ENCODE data around the gene MPHOSPH9. TPM values are rescaled to one million over a fixed set of nuclear protein-coding genes. Genes with fewer than 3 reads are reported as not detected.
A peak's percentile ranks its signal among the peaks of the same experiment; 100 is the strongest.

MPHOSPH9 gene
- total and polyA plus RNA-seq, 2 donors (not counting 3 experiments of a cell fraction or from before 2014, with no cell fraction given): 7.8 to 42.4 TPM

- H2AFZ ChIP-seq (ENCODE audit: low read depth, low read length): no peak overlapping the region
- CTCF ChIA-PET: interaction anchor here (0.8 to 2.7 kb wide), 5 partner anchors 9 to 334 kb away, joined by 3 to 16 read pairs (median 3); partner anchors contain the start of gene DDX55
- peak overlapping the region; percentile 35 for H3K4me2 ChIP-seq (ENCODE audit: insufficient read depth, low read length)
- H3K27ac ChIP-seq (ENCODE audit: insufficient read depth, low read depth, low read length): peak overlapping the region; percentile 64
- BruUV-seq (replicated peaks): no TSS peak
- no peaks in the 10 kb centered on the region for H3K9me1 ChIP-seq (replicated peaks; ENCODE audit: control insufficient read depth, extremely low read depth, insufficient read depth, low read length)
- no peaks in the 10 kb centered on the region for H3K27me3 ChIP-seq (ENCODE audit: control insufficient read depth in 2 of 2, insufficient read depth in 2 of 2, low read length in 2 of 2)
- intact Hi-C loops (cut with micrococcal nuclease): loop anchor here (2.0 kb wide), 1 partner anchor 265 kb away; the partner anchor contains the start of gene RILPL1
- no peaks in the 10 kb centered on the region for H4K20me1 ChIP-seq (replicated peaks; ENCODE audit: control insufficient read depth, extremely low read depth, insufficient read depth, low read length)
- FAIRE-seq (peak; percentile 73), DNase-seq (ENCODE audit: low read depth, low spot score) (peak; percentile 39)
- H3K79me2 ChIP-seq (ENCODE audit: control insufficient read depth, insufficient read depth, low read length): peaks cover 62% of the 10 kb centered on the region
- dilution Hi-C loops (cut with MboI; ENCODE audit: extremely low pct_ligation_motif_present, low sequenced_read_pairs): no loop called here
- peaks cover 7 to 29% of the 10 kb centered on the region in 2 experiments for H3K36me3 ChIP-seq (ENCODE audit: control insufficient read depth in 2 of 2, extremely low read depth in 1 of 2, insufficient read depth in 2 of 2, low read length in 2 of 2)
- peak overlapping the region; percentile 42 for H3K9ac ChIP-seq (replicated peaks; ENCODE audit: extremely low read depth, insufficient read depth, low read length)
- H3K9me3 ChIP-seq (replicated peaks; ENCODE audit: control insufficient read depth, insufficient read depth, low read length): no peaks in the 10 kb centered on the region
- H3K4me3 ChIP-seq (replicated peaks in 1 of 3; ENCODE audit: insufficient read depth in 1 of 3, low read depth in 1 of 3, low read length in 3 of 3): no peak overlapping the region
- peaks cover 26% of the 10 kb centered on the region for H3K4me1 ChIP-seq (ENCODE audit: control insufficient read depth, extremely low read depth, insufficient read depth, low read length)
- no peak for TF ChIP-seq FOS (IDR thresholded peaks at IDR 0.05; ENCODE audit: borderline replicate concordance, insufficient read depth, low read length)
- TF ChIP-seq POLR2AphosphoS5 (IDR thresholded peaks at IDR 0.05; ENCODE audit: insufficient read depth, low read depth, low read length): peak; percentile 7
- TF ChIP-seq MAX (IDR thresholded peaks at IDR 0.05; ENCODE audit: insufficient read depth, insufficient read length): peak; percentile 12
- no peak for TF ChIP-seq POLR2A (IDR thresholded peaks at IDR 0.05; ENCODE audit: low read depth, low read length)
- POLR2A ChIA-PET: interaction anchor here (1.0 to 1.6 kb wide), 2 partner anchors 36 to 315 kb away, joined by 5 to 7 read pairs; partner anchors contain the start of genes MPHOSPH9 and MTRFR
These were observed 35.3 kb upstream of the MPHOSPH9 start for GRCh38 chr12:123267991-123268843.

GRCh38 chr12:123267335-123267920 lies 34.5 kb upstream of the MPHOSPH9 start:
- BruUV-seq (replicated peaks): no TSS peak
- ChIA-PET POLR2A (interaction anchor here (1.0 to 1.6 kb wide), 2 partner anchors 35 to 316 kb away, joined by 5 to 7 read pairs; partner anchors contain the start of genes MPHOSPH9 and MTRFR), CTCF (interaction anchor here (1.0 to 2.7 kb wide), 3 partner anchors 29 to 335 kb away, joined by 3 to 6 read pairs (median 4); partner anchors contain the start of gene DDX55)
- Histone ChIP-seq H2AFZ (ENCODE audit: low read depth, low read length) (no peak overlapping the region), H3K9me1 (replicated peaks; ENCODE audit: control insufficient read depth, extremely low read depth, insufficient read depth, low read length) (no peaks in the 10 kb centered on the region), H3K9ac (replicated peaks; ENCODE audit: extremely low read depth, insufficient read depth, low read length) (peak overlapping the region; percentile 42), H3K79me2 (ENCODE audit: control insufficient read depth, insufficient read depth, low read length) (peaks cover 65% of the 10 kb centered on the region), H3K9me3 (replicated peaks; ENCODE audit: control insufficient read depth, insufficient read depth, low read length) (no peaks in the 10 kb centered on the region), H3K36me3 (ENCODE audit: control insufficient read depth in 2 of 2, extremely low read depth in 1 of 2, insufficient read depth in 2 of 2, low read length in 2 of 2) (peaks cover 7 to 33% of the 10 kb centered on the region in 2 experiments), H3K4me1 (ENCODE audit: control insufficient read depth, extremely low read depth, insufficient read depth, low read length) (peaks cover 26% of the 10 kb centered on the region), H3K4me3 (replicated peaks in 1 of 3; ENCODE audit: insufficient read depth in 1 of 3, low read depth in 1 of 3, low read length in 3 of 3) (no peak overlapping the region), H4K20me1 (replicated peaks; ENCODE audit: control insufficient read depth, extremely low read depth, insufficient read depth, low read length) (no peaks in the 10 kb centered on the region), H3K27ac (ENCODE audit: insufficient read depth, low read depth, low read length) (peak overlapping the region; percentile 64), H3K4me2 (ENCODE audit: insufficient read depth, low read length) (no peak overlapping the region), H3K27me3 (ENCODE audit: control insufficient read depth in 2 of 2, insufficient read depth in 2 of 2, low read length in 2 of 2) (no peaks in the 10 kb centered on the region)
- intact Hi-C loops (cut with micrococcal nuclease) (no loop called here), dilution Hi-C loops (cut with MboI; ENCODE audit: extremely low pct_ligation_motif_present, low sequenced_read_pairs) (no loop called here)
- DNase-seq (ENCODE audit: low read depth, low spot score) (no peak), FAIRE-seq (no peak)
- no peak for TF ChIP-seq CTCF (IDR thresholded peaks at IDR 0.05; ENCODE audit: extremely low read depth in 1 of 2, insufficient read depth in 1 of 2, low read depth in 1 of 2, low read length in 2 of 2)
- TF ChIP-seq FOS (IDR thresholded peaks at IDR 0.05; ENCODE audit: borderline replicate concordance, insufficient read depth, low read length): no peak
- no peak for TF ChIP-seq MYC (IDR thresholded peaks at IDR 0.05; ENCODE audit: low read depth, low read length)
- no peak for TF ChIP-seq POLR2A (IDR thresholded peaks at IDR 0.05; ENCODE audit: low read depth, low read length)
- no peak for TF ChIP-seq GATA2 (IDR thresholded peaks at IDR 0.05; ENCODE audit: insufficient read depth, insufficient read length, low read depth, low read length)
- no peak for TF ChIP-seq POLR2AphosphoS5 (IDR thresholded peaks at IDR 0.05; ENCODE audit: insufficient read depth, low read depth, low read length)
- no peak for TF ChIP-seq EZH2 (IDR thresholded peaks at IDR 0.05; ENCODE audit: borderline replicate concordance, low read depth, low read length, severe bottlenecking)
- TF ChIP-seq JUN (IDR thresholded peaks at IDR 0.05; ENCODE audit: borderline replicate concordance, insufficient read depth, insufficient read length, low read depth): no peak
- no peak for TF ChIP-seq MAX (IDR thresholded peaks at IDR 0.05; ENCODE audit: insufficient read depth, insufficient read length)
